AG08395 (cell line): ENCODE data around the gene PCCB.
"Not testable (repeated sequence)": the region's sequence is repeated elsewhere in the genome, so short reads cannot be mapped to it uniquely, and the experiment has no call there.

Source experiments
- DNase-seq: peaks from one replicate; pipeline ENCODE4 v3.0.0; 2012; ENCODE audit warnings: mixed read lengths, low spot score

PCCB gene

GRCh38 chr3:136262559-136262958, 12.4 kb downstream of the PCCB start:
- no peak for DNase-seq

GRCh38 chr3:136263251-136263650, 13.1 kb downstream of the PCCB start:
- DNase-seq, result no peak

- peak; percentile 14 for DNase-seq
Observed at GRCh38 chr3:136266468-136267125, 16.5 kb downstream of the PCCB start.

- no peak for DNase-seq
Observed at GRCh38 chr3:136267235-136267634, 17.1 kb downstream of the PCCB start.

GRCh38 chr3:136270179-136270578, 20.0 kb downstream of the PCCB start:
- no peak for DNase-seq

- DNase-seq, result not testable (repeated sequence)
Observed at GRCh38 chr3:136271626-136272025, 21.5 kb downstream of the PCCB start.

GRCh38 chr3:136276049-136276755, 26.1 kb downstream of the PCCB start:
- DNase-seq, result no peak

- no peak for DNase-seq
Observed at GRCh38 chr3:136277115-136277514, 27.0 kb downstream of the PCCB start.

GRCh38 chr3:136277634-136278033, 27.5 kb downstream of the PCCB start:
- no peak for DNase-seq

GRCh38 chr3:136279092-136279491, 29.0 kb downstream of the PCCB start:
- no peak for DNase-seq

- DNase-seq, result no peak
Observed at GRCh38 chr3:136280961-136281360, 30.8 kb downstream of the PCCB start.

GRCh38 chr3:136281966-136282520, 31.9 kb downstream of the PCCB start:
- DNase-seq, result no peak

GRCh38 chr3:136283627-136284026, 33.5 kb downstream of the PCCB start:
- no peak for DNase-seq

GRCh38 chr3:136291302-136291701, 41.2 kb downstream of the PCCB start:
- DNase-seq, result no peak

- DNase-seq, result no peak
Observed at GRCh38 chr3:136292500-136292899, 42.4 kb downstream of the PCCB start.

- DNase-seq, result no peak
Observed at GRCh38 chr3:136293279-136293678, 43.1 kb downstream of the PCCB start.

- DNase-seq, result no peak
Observed at GRCh38 chr3:136294176-136294575, 44.0 kb downstream of the PCCB start.

- DNase-seq, result no peak
Observed at GRCh38 chr3:136296960-136297359, 46.8 kb downstream of the PCCB start.

- no peak for DNase-seq
Observed at GRCh38 chr3:136297826-136298225, 47.7 kb downstream of the PCCB start.

- no peak for DNase-seq
Observed at GRCh38 chr3:136300444-136300843, 50.3 kb downstream of the PCCB start.

- peak; percentile 50 for DNase-seq
Observed at GRCh38 chr3:136305879-136306278, 55.7 kb downstream of the PCCB start.

- no peak for DNase-seq
Observed at GRCh38 chr3:136311261-136311660, 61.1 kb downstream of the PCCB start.

GRCh38 chr3:136311968-136312367, 61.8 kb downstream of the PCCB start:
- DNase-seq, result no peak

- DNase-seq, result no peak
Observed at GRCh38 chr3:136326316-136326715, 76.2 kb downstream of the PCCB start.
